Measurements from ENCODE around the gene PLB1. TPM values are rescaled to one million over a fixed set of nuclear protein-coding genes. Genes with fewer than 3 reads are reported as not detected.

The PLB1 gene
- polyA plus RNA-seq, 1 donor from 2014 or later = 2.8 TPM

GRCh38 chr2:28457237-28457636 lies 38.6 kb upstream of the PLB1 start:
- Histone ChIP-seq H3K9ac (ENCODE audit: low read length) (no peak overlapping the region), H3K4me3 (ENCODE audit: low read length) (no peak overlapping the region), H4K20me1 (ENCODE audit: insufficient read depth) (no peaks in the 10 kb centered on the region), H3K27me3 (ENCODE audit: insufficient read depth, low read depth, low read length) (no peaks in the 10 kb centered on the region), H3K4me2 (ENCODE audit: low read length) (no peak overlapping the region), H3K9me3 (ENCODE audit: low read length) (no peaks in the 10 kb centered on the region), H3K36me3 (ENCODE audit: insufficient read depth, low read length) (no peaks in the 10 kb centered on the region), H3F3A (ENCODE audit: insufficient read depth, low read length, poor library complexity, severe bottlenecking) (no peaks in the 10 kb centered on the region), H3K79me2 (replicated peaks; ENCODE audit: insufficient read depth, low read length) (no peaks in the 10 kb centered on the region), H3K27ac (ENCODE audit: low read length) (no peak overlapping the region), H3K9me2 (ENCODE audit: insufficient read depth, low read length) (no peaks in the 10 kb centered on the region), H2AFZ (ENCODE audit: low read depth, low read length) (no peak overlapping the region)
- no peak for TF ChIP-seq REST (IDR thresholded peaks at IDR 0.05; ENCODE audit: borderline replicate concordance)
- no peak for TF ChIP-seq CTCF (IDR thresholded peaks at IDR 0.05; ENCODE audit: poor library complexity, severe bottlenecking)
- TF ChIP-seq SMC3 (conservative IDR thresholded peaks at IDR 0.05; ENCODE audit: poor library complexity) = no peak
- TF ChIP-seq TAF1 (IDR thresholded peaks at IDR 0.05; ENCODE audit: low read depth) = no peak
- no peak for TF ChIP-seq EP300 (conservative IDR thresholded peaks at IDR 0.05; ENCODE audit: poor library complexity, severe bottlenecking)
- TF ChIP-seq EZH2 (IDR thresholded peaks at IDR 0.05; ENCODE audit: borderline replicate concordance, insufficient read depth, low read length, poor library complexity, severe bottlenecking) = no peak
- TF ChIP-seq POLR2AphosphoS5 (IDR thresholded peaks at IDR 0.05) = no peak
- no peak for TF ChIP-seq MXI1 (conservative IDR thresholded peaks at IDR 0.05; ENCODE audit: poor library complexity, severe bottlenecking)
- TF ChIP-seq RAD21 (conservative IDR thresholded peaks at IDR 0.05) = no peak

GRCh38 chr2:28461056-28461455 lies 34.8 kb upstream of the PLB1 start:
- Histone ChIP-seq H3K4me3 (ENCODE audit: low read length) (no peak overlapping the region), H3K4me2 (ENCODE audit: low read length) (no peak overlapping the region), H3K9me3 (ENCODE audit: low read length) (no peaks in the 10 kb centered on the region), H3K79me2 (replicated peaks; ENCODE audit: insufficient read depth, low read length) (no peaks in the 10 kb centered on the region), H3K36me3 (ENCODE audit: insufficient read depth, low read length) (no peaks in the 10 kb centered on the region), H3K9me2 (ENCODE audit: insufficient read depth, low read length) (no peaks in the 10 kb centered on the region), H3K27ac (ENCODE audit: low read length) (no peak overlapping the region), H3K9ac (ENCODE audit: low read length) (no peak overlapping the region), H3F3A (ENCODE audit: insufficient read depth, low read length, poor library complexity, severe bottlenecking) (no peaks in the 10 kb centered on the region), H4K20me1 (ENCODE audit: insufficient read depth) (no peaks in the 10 kb centered on the region), H3K27me3 (ENCODE audit: insufficient read depth, low read depth, low read length) (no peaks in the 10 kb centered on the region), H2AFZ (ENCODE audit: low read depth, low read length) (no peak overlapping the region)
- TF ChIP-seq MXI1 (conservative IDR thresholded peaks at IDR 0.05; ENCODE audit: poor library complexity, severe bottlenecking) (no peak), CTCF (IDR thresholded peaks at IDR 0.05; ENCODE audit: poor library complexity, severe bottlenecking) (no peak), RAD21 (conservative IDR thresholded peaks at IDR 0.05) (no peak), TAF1 (IDR thresholded peaks at IDR 0.05; ENCODE audit: low read depth) (no peak), REST (IDR thresholded peaks at IDR 0.05; ENCODE audit: borderline replicate concordance) (no peak)

Data from neural cell (in vitro differentiated cells).